ENCODE data around the gene PVALEF. TPM values are rescaled to one million over a fixed set of nuclear protein-coding genes. Genes with fewer than 3 reads are reported as not detected.

PVALEF gene
- total RNA-seq, 1 donor from 2014 or later: not detected

DNA sequence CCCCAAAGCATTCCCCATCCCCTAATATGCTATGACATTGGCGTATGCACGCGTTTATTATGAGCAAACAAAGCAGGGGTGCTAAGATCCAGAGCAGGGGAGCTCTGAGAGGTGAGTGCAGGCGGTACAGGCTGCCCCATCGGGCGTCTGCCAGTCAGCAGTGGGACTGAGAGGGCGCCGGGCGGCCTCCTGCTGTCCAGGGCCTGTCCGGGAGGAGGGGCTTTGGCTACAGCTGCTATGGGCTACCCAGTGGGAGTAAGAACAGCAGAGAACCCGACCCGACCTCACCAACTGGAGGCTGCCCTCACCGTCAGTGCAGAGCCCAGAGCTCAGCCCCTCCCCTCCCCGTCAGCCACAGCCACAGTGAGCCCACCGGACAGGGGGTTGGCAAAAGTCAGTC, 19.2 kb downstream of the PVALEF start:
- DNase-seq (ENCODE audit: extremely low spot score, unreplicated experiment): no peak
- Mint-ChIP-seq H3K4me3 (ENCODE audit: unreplicated experiment) (no peak overlapping the region), H3K27ac (ENCODE audit: unreplicated experiment) (no peak overlapping the region), H3K4me1 (ENCODE audit: unreplicated experiment) (no peaks in the 10 kb centered on the region), H3K9me3 (ENCODE audit: unreplicated experiment) (no peaks in the 10 kb centered on the region), H3K36me3 (ENCODE audit: unreplicated experiment) (peaks cover 2% of the 10 kb centered on the region), H3K27me3 (ENCODE audit: unreplicated experiment) (no peaks in the 10 kb centered on the region)
- TF ChIP-seq, protein P1, sequence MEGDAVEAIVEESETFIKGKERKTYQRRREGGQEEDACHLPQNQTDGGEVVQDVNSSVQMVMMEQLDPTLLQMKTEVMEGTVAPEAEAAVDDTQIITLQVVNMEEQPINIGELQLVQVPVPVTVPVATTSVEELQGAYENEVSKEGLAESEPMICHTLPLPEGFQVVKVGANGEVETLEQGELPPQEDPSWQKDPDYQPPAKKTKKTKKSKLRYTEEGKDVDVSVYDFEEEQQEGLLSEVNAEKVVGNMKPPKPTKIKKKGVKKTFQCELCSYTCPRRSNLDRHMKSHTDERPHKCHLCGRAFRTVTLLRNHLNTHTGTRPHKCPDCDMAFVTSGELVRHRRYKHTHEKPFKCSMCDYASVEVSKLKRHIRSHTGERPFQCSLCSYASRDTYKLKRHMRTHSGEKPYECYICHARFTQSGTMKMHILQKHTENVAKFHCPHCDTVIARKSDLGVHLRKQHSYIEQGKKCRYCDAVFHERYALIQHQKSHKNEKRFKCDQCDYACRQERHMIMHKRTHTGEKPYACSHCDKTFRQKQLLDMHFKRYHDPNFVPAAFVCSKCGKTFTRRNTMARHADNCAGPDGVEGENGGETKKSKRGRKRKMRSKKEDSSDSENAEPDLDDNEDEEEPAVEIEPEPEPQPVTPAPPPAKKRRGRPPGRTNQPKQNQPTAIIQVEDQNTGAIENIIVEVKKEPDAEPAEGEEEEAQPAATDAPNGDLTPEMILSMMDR (IDR thresholded peaks at IDR 0.05): no peak

DNA sequence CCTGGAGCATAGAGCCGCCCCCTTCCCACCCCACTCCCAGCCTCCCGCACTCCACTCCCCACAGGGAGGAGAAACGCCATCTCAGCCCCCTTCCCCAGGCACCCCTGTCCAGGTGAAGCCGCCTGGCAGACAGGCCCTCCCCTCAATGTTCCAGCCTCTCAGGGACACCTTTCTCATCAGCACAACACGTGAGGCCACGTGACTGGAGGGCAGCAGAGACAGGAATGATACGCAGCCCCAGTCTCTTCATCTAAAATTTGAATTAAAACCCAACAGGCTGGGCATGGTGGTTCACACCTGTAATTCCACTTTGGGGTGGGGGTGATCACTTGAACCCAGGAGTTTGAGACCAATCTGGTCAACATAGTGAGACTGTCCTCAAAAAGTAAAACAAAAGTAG, 20.9 kb downstream of the PVALEF start:
- H3K36me3 Mint-ChIP-seq (ENCODE audit: unreplicated experiment): peaks cover 2% of the 10 kb centered on the region
- H3K9me3 Mint-ChIP-seq (ENCODE audit: unreplicated experiment): no peaks in the 10 kb centered on the region
- no peak overlapping the region for H3K27ac Mint-ChIP-seq (ENCODE audit: unreplicated experiment)
- TF ChIP-seq, protein P1 (IDR thresholded peaks at IDR 0.05): no peak
- no peak overlapping the region for H3K4me3 Mint-ChIP-seq (ENCODE audit: unreplicated experiment)
- DNase-seq (ENCODE audit: extremely low spot score, unreplicated experiment): no peak
- H3K4me1 Mint-ChIP-seq (ENCODE audit: unreplicated experiment): no peaks in the 10 kb centered on the region
- no peaks in the 10 kb centered on the region for H3K27me3 Mint-ChIP-seq (ENCODE audit: unreplicated experiment)

DNA sequence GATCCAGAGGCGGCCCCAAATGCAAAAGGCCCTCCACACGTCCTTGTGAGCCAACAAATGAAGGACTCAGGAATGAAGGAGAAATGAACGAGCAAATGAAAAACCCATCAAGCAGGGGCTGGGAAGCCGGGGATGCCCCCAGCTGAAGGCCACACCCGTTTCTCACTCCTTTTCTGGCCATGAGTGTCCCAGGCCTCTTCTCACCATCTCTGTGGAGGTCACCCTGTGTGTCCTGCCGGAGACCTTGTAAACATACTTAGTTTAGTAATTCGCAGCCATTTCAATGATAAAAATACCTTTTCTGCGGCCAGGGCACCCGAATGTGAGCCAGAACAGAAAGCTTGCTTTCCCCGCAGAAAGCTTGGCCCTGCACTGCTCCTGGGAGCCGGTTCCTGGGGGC, 21.8 kb downstream of the PVALEF start:
- H3K27me3 Mint-ChIP-seq (ENCODE audit: unreplicated experiment): no peaks in the 10 kb centered on the region
- no peak overlapping the region for H3K27ac Mint-ChIP-seq (ENCODE audit: unreplicated experiment)
- H3K4me1 Mint-ChIP-seq (ENCODE audit: unreplicated experiment): no peaks in the 10 kb centered on the region
- no peak for DNase-seq (ENCODE audit: extremely low spot score, unreplicated experiment)
- H3K36me3 Mint-ChIP-seq (ENCODE audit: unreplicated experiment): peaks cover 2% of the 10 kb centered on the region
- TF ChIP-seq, protein P1 (IDR thresholded peaks at IDR 0.05): no peak
- H3K4me3 Mint-ChIP-seq (ENCODE audit: unreplicated experiment): no peak overlapping the region
- H3K9me3 Mint-ChIP-seq (ENCODE audit: unreplicated experiment): no peaks in the 10 kb centered on the region

DNA sequence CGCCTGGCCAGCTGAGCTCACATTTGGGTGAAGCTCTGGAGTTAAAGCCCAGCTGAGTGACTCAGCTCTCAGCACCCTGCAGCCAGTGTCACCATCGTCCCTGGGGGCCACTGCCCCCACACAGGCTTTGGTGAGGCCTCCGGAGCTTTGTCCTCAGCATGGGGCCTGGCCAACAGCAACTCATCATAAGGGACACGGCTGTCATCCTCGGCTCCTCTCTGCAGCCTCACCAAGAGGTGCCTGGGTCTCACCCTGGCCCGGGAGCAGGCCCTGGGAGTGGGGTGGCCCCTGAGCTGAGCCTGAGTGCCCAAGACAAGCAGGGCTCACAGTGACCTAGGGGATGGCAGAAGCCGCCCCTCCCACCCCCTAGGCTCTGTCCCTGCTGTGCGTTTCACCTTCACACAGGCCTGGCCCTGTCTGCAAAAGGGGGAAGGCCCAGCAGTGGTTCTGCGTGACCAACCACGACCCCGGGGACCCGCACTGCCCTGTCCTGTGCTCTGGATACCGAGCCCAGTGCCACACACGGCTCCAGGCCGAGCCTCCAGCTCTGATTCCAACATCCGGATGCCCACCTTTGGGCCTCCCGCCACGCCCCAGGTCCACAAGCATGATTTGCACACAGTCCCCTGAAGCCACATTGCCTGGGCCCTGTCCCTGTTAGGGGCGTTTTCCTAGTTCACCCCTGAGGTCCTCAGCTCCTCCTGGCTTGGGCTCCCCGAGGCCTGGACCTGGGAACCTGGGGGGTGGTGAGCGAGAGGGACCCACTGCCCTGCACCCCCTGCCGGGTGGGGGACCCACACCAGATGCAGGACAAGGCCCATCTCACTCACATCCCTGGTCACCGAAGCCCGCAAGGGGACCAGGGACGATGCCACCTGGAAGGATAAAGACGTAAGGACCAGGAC, 22.5 kb downstream of the PVALEF start:
- H3K4me3 Mint-ChIP-seq (ENCODE audit: unreplicated experiment): no peak overlapping the region

DNA sequence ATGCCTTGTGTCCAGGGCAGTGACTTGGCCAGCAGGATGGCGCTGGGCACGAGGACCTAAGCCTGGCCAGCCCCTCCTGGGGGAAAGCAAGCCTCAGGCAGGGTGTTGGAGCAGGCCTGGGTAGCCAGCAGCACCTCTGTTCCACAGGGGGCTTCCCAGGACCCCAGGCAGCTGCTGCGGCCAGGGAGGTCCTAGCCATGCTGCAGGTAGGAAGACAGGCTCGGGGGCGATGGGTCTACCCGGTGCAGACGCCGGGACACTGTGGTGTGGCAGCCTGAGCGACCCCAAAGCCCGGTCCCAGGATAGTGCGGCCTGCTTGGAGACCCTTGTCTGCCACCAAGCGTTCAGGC, 23.2 kb downstream of the PVALEF start:
- TF ChIP-seq, protein P1 (IDR thresholded peaks at IDR 0.05): no peak
- Mint-ChIP-seq H3K27me3 (ENCODE audit: unreplicated experiment) (no peaks in the 10 kb centered on the region), H3K27ac (ENCODE audit: unreplicated experiment) (no peak overlapping the region), H3K4me3 (ENCODE audit: unreplicated experiment) (no peak overlapping the region), H3K9me3 (ENCODE audit: unreplicated experiment) (no peaks in the 10 kb centered on the region), H3K4me1 (ENCODE audit: unreplicated experiment) (no peaks in the 10 kb centered on the region), H3K36me3 (ENCODE audit: unreplicated experiment) (peaks cover 2% of the 10 kb centered on the region)
- DNase-seq (ENCODE audit: extremely low spot score, unreplicated experiment): no peak

More for the DNA sequence above, 22.5 kb downstream of the PVALEF start:
- no peak for DNase-seq (ENCODE audit: extremely low spot score, unreplicated experiment)
- no peaks in the 10 kb centered on the region for H3K4me1 Mint-ChIP-seq (ENCODE audit: unreplicated experiment)
- H3K27me3 Mint-ChIP-seq (ENCODE audit: unreplicated experiment): no peaks in the 10 kb centered on the region
- TF ChIP-seq, protein P1 (IDR thresholded peaks at IDR 0.05): no peak
- no peaks in the 10 kb centered on the region for H3K9me3 Mint-ChIP-seq (ENCODE audit: unreplicated experiment)
- H3K36me3 Mint-ChIP-seq (ENCODE audit: unreplicated experiment): peaks cover 2% of the 10 kb centered on the region
- H3K27ac Mint-ChIP-seq (ENCODE audit: unreplicated experiment): no peak overlapping the region

Data from osteocyte (in vitro differentiated cells).